GM19324 (cell line): ENCODE measurements around the gene AGBL5.
"Not testable (repeated sequence)": the region's sequence is repeated elsewhere in the genome, so short reads cannot be mapped to it uniquely, and the experiment has no call there.

Experiments
- ATAC-seq: cut with Tn5 transposase; IDR thresholded peaks from one replicate; pipeline ENCODE4 v1.9.1; 2021; ENCODE audit warnings: mild to moderate bottlenecking, moderate library complexity; ENCODE audit not compliant: unreplicated experiment, low FRiP score

The AGBL5 gene

GRCh38 chr2:27073782-27074181, 22.3 kb downstream of the AGBL5 start:
- ATAC-seq = no peak

- no peak for ATAC-seq
Measured at GRCh38 chr2:27074738-27075565, 23.5 kb downstream of the AGBL5 start.

- ATAC-seq = not testable (repeated sequence)
Measured at GRCh38 chr2:27075566-27075871, 24.1 kb downstream of the AGBL5 start.

- ATAC-seq = no peak
Measured at GRCh38 chr2:27076323-27076722, 24.9 kb downstream of the AGBL5 start.

DNA sequence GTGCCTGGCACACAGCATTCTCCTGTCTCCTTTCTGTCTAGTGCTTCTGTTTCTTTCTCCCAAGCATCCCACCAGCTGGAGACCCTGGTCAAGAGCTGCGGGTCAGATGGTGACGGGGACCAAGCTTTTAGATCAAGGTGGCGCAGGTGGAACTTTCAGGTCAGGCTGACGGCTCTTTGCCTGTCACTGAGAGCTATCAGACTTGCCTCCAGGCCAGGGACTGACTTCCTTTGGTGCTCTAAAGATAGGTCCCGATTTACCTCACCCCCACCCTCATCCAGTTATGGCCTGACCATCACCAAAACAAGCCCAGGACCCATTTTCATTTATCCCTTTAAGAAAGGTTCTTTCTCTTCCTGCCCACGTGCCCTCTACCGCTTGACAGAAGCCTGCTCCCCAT, 25.8 kb downstream of the AGBL5 start:
- ATAC-seq = no peak

- no peak for ATAC-seq
Measured at GRCh38 chr2:27078267-27079194, 27.1 kb downstream of the AGBL5 start, which contains the start of gene EMILIN1. Gene EMILIN1 (plus strand): TSS chr2:27078615. CDS start chr2:27079066, 451 bp downstream.

DNA sequence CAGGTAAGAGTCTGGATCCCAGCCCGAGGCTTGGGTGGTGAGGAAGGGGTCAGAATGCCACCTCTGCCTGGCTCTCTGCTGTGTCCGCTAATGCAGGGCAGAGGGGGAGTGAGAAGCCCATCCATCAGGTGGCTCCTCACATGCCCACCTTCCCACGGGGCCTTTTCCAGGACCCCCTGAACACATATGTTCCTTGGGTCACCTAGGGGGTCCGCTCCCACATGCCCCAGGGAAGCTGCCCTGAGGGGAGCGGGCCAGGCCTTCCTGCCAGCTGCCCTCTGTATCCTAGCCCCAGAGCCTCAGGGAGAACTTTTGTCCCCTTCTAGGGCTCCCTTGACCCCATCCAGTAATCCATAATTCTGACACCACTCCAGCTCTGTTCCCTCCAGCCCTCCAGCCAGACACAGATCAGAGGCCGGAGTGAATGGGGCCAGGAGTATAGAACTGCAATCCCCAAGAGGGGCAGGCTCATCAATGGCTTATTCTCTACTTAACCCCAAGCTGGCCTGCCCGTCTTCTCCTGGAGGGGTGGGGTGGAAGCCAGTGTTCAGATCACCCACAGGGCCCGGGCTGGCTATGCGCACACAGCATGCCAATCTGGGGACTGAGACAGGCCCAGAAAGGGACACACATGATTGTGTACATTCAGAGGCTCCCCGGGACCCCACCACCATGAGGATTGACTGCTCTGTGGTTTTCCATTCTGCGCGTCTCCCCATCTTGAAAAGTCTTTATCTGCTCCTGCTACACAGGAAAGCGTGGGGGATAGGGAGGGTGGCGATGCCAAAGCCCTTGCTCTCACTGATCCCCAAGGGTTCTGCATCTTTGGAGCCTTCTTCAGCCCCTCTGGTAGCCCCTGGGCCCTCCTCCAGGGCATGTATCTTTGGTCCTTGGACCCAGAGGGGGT, 28.0 kb downstream of the AGBL5 start:
- ATAC-seq = no peak

DNA sequence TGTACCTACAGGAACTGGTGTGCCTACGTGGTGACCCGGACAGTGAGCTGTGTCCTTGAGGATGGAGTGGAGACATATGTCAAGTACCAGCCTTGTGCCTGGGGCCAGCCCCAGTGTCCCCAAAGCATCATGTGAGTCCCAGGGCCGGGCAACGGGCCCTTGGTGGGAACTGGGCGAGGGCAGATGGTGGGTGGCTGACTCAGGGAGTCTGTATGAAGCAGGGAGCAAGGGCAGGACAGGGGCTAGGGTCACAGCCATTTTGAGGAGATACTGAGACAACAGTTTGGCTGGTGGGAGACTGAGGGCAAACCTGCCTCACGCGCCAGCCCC, 28.6 kb downstream of the AGBL5 start:
- no peak for ATAC-seq

GRCh38 chr2:27080603-27080936, 29.1 kb downstream of the AGBL5 start:
- ATAC-seq = no peak

GRCh38 chr2:27081984-27082772, 30.7 kb downstream of the AGBL5 start:
- no peak for ATAC-seq

- ATAC-seq = no peak
Measured at GRCh38 chr2:27082773-27083409, 31.4 kb downstream of the AGBL5 start.

- no peak for ATAC-seq
Measured at GRCh38 chr2:27083410-27084296, 32.2 kb downstream of the AGBL5 start.

DNA sequence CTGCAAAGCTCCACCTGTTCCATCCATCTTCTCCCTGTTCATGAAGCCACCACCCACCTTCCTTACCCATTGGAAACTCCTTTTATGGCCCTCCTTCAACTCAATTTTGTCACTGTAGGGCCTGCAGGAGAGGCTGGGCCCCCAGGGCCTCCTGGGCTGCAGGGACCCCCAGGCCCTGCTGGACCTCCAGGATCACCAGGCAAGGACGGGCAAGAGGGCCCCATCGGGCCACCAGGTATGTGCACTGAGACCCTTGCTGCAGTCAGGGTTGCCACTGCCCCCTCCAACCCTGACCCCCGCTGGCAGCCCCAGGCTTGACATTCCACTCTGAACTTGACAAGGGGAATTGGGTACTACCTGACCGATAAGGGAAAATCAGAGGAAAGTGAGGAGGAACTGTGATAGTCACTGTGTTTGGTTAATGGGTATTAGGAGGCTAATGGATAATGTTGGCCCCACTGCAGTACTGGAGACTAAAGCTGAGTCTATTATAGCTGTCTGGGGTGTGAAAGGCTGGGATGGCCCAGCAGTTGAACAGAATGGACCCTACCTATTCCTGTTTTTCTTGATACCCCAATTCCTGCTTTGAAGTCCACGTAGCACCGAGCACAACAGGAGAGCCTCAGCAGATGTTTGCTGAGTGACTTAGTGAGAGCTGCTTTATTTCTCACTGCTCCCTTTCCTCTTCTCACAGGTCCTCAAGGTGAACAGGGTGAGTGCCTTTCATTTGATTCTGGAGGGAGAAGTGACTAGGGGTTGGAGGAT, 33.0 kb downstream of the AGBL5 start:
- ATAC-seq = no peak

GRCh38 chr2:27085062-27085672, 33.7 kb downstream of the AGBL5 start:
- no peak for ATAC-seq

- ATAC-seq = peak; percentile 3
Measured at GRCh38 chr2:27085673-27086089, 34.2 kb downstream of the AGBL5 start.

- peak; percentile 86 for ATAC-seq
Measured at GRCh38 chr2:27086090-27086723, 34.7 kb downstream of the AGBL5 start.
